ENCODE measurements around the gene PAIP2B. TPM values are rescaled to one million over a fixed set of nuclear protein-coding genes. Genes with fewer than 3 reads are reported as not detected.
A peak's percentile ranks its signal among the peaks of the same experiment; 100 is the strongest.

The PAIP2B gene
- polyA plus RNA-seq, 3 donors = 0.08 to 0.20 (median 0.17) TPM

- H3K9me3 Mint-ChIP-seq = peaks cover 0 to 4% (median 0%) of the 10 kb centered on the region in 7 donors
- Histone ChIP-seq H3K36me3 (replicated peaks in 1 of 2; ENCODE audit: control insufficient read depth in 1 of 2, insufficient read depth in 2 of 2, low read length in 2 of 2) (no peaks in the 10 kb centered on the region), H3K27me3 (ENCODE audit: control insufficient read depth in 2 of 2, insufficient read depth in 2 of 2, low read length in 2 of 2) (no peaks in the 10 kb centered on the region), H4K20me1 (ENCODE audit: insufficient read depth, low read length) (no peaks in the 10 kb centered on the region), H3K4me1 (ENCODE audit: control insufficient read depth in 1 of 2, insufficient read depth in 2 of 2, low read length in 2 of 2) (no peaks in the 10 kb centered on the region), H3K9ac (ENCODE audit: insufficient read depth, low read length, poor library complexity, severe bottlenecking) (no peak overlapping the region), H3K4me2 (replicated peaks; ENCODE audit: extremely low read depth, low read length, poor library complexity, severe bottlenecking) (no peak overlapping the region), H2AFZ (ENCODE audit: insufficient read depth, low read depth, low read length, poor library complexity, severe bottlenecking) (peak overlapping the region; percentile 36), H3K79me2 (ENCODE audit: insufficient read depth, low read length) (no peaks in the 10 kb centered on the region), H3K9me3 (replicated peaks in 1 of 2; ENCODE audit: control insufficient read depth in 1 of 2, insufficient read depth in 1 of 2, low read length in 2 of 2) (no peaks in the 10 kb centered on the region), H3K27ac (ENCODE audit: low read depth in 1 of 2, low read length in 2 of 2) (no peak overlapping the region), H3K4me3 (replicated peaks in 1 of 3; ENCODE audit: low read depth in 2 of 3, low read length in 3 of 3) (no peak overlapping the region)
- intact Hi-C loops (cut with micrococcal nuclease) = no loop called here
- 0% methylated on average over 1 of the region's 3 CpGs for WGBS (ENCODE audit: insufficient coverage)
- TF ChIP-seq CTCF (IDR thresholded peaks at IDR 0.05) = no peak
- no peak for DNase-seq
- H3K36me3 Mint-ChIP-seq = no peaks in the 10 kb centered on the region
- peaks cover 17% of the 10 kb centered on the region for H3K4me1 Mint-ChIP-seq
- H3K27me3 Mint-ChIP-seq (ENCODE audit: low read depth in 3 of 3) = peaks cover 0 to 2% (median 0%) of the 10 kb centered on the region in 3 donors
- no peak overlapping the region for H3K27ac Mint-ChIP-seq
- no peak overlapping the region for H3K4me3 Mint-ChIP-seq
Observed at GRCh38 chr2:71174207-71174606, 52.7 kb downstream of the PAIP2B start.

GRCh38 chr2:71173096-71173495, 53.8 kb downstream of the PAIP2B start:
- H3K4me2 ChIP-seq (replicated peaks; ENCODE audit: extremely low read depth, low read length, poor library complexity, severe bottlenecking) = no peak overlapping the region
- H3K27ac ChIP-seq (ENCODE audit: low read depth in 1 of 2, low read length in 2 of 2) = no peak overlapping the region
- Mint-ChIP-seq H3K27me3 (ENCODE audit: low read depth in 3 of 3) (peaks cover 0 to 2% (median 0%) of the 10 kb centered on the region in 3 donors), H3K4me3 (no peak overlapping the region), H3K9me3 (peaks cover 0 to 3% (median 0%) of the 10 kb centered on the region in 7 donors), H3K4me1 (peaks cover 17% of the 10 kb centered on the region), H3K36me3 (no peaks in the 10 kb centered on the region), H3K27ac (no peak overlapping the region)
- intact Hi-C loops (cut with micrococcal nuclease) = no loop called here
- no peaks in the 10 kb centered on the region for H3K27me3 ChIP-seq (ENCODE audit: control insufficient read depth in 2 of 2, insufficient read depth in 2 of 2, low read length in 2 of 2)
- 56% methylated on average over 1 of the region's 1 CpG for WGBS (ENCODE audit: insufficient coverage)
- no peak for TF ChIP-seq CTCF (IDR thresholded peaks at IDR 0.05)
- H3K36me3 ChIP-seq (replicated peaks in 1 of 2; ENCODE audit: control insufficient read depth in 1 of 2, insufficient read depth in 2 of 2, low read length in 2 of 2) = no peaks in the 10 kb centered on the region
- no peak for DNase-seq
- H3K79me2 ChIP-seq (ENCODE audit: insufficient read depth, low read length) = no peaks in the 10 kb centered on the region
- H2AFZ ChIP-seq (ENCODE audit: insufficient read depth, low read depth, low read length, poor library complexity, severe bottlenecking) = no peak overlapping the region
- no peak overlapping the region for H3K9ac ChIP-seq (ENCODE audit: insufficient read depth, low read length, poor library complexity, severe bottlenecking)
- no peaks in the 10 kb centered on the region for H3K4me1 ChIP-seq (ENCODE audit: control insufficient read depth in 1 of 2, insufficient read depth in 2 of 2, low read length in 2 of 2)
- no peak overlapping the region for H3K4me3 ChIP-seq (replicated peaks in 1 of 3; ENCODE audit: low read depth in 2 of 3, low read length in 3 of 3)
- H4K20me1 ChIP-seq (ENCODE audit: insufficient read depth, low read length) = no peaks in the 10 kb centered on the region
- no peaks in the 10 kb centered on the region for H3K9me3 ChIP-seq (replicated peaks in 1 of 2; ENCODE audit: control insufficient read depth in 1 of 2, insufficient read depth in 1 of 2, low read length in 2 of 2)

Measured in CD14-positive monocyte (primary cell).